Lung (tissue), 12 donors: ENCODE data around the gene RHOH. TPM values are rescaled to one million over a fixed set of nuclear protein-coding genes. Genes with fewer than 3 reads are reported as not detected.

Experiments
- ATAC-seq: fragments of 200-7000 bp; cut with Tn5 transposase; one replicate; pipeline ENCODE4 v1.9.1; 2020; ENCODE audit warnings: moderate number of reproducible peaks; ENCODE audit not compliant: insufficient read depth, low FRiP score
- DNase-seq, 3 donors: peaks; one replicate each; pipeline ENCODE4 v3.0.0-alpha.2; 2013 to 2017
- H3K27ac ChIP-seq, 2 donors: one replicate each; pipeline ENCODE4 v1.5.1; 2013; ENCODE audit warnings: mild to moderate bottlenecking in 2 of 2, moderate library complexity in 2 of 2, control low read depth in 1 of 2, inconsistent platforms in 1 of 2, low read depth in 1 of 2, low read length in 1 of 2
- H3K27me3 ChIP-seq, 3 donors: one replicate each; pipeline ENCODE4 v1.5.1; 2013; ENCODE audit warnings: low read length in 2 of 3; ENCODE audit not compliant: control insufficient read depth in 3 of 3, insufficient read depth in 3 of 3
- H3K36me3 ChIP-seq, 4 donors: one replicate each; pipeline ENCODE4 v1.5.1; 2013; ENCODE audit warnings: low read length in 4 of 4, mild to moderate bottlenecking in 1 of 4, moderate library complexity in 1 of 4; ENCODE audit not compliant: control insufficient read depth in 4 of 4, insufficient read depth in 4 of 4
- H3K4me1 ChIP-seq, 5 donors: one replicate each; pipeline ENCODE4 v1.5.1; 2013; ENCODE audit warnings: low read length in 5 of 5, mild to moderate bottlenecking in 2 of 5, moderate library complexity in 1 of 5; ENCODE audit not compliant: control insufficient read depth in 5 of 5, insufficient read depth in 5 of 5
- H3K4me3 ChIP-seq: one replicate; pipeline ENCODE4 v1.5.1; 2013; ENCODE audit warnings: mild to moderate bottlenecking, control low read depth, moderate library complexity
- H3K9ac ChIP-seq, 2 donors: one replicate each; pipeline ENCODE4 v1.5.1; 2013; ENCODE audit warnings: low read length in 2 of 2, control low read depth in 1 of 2; ENCODE audit not compliant: insufficient read depth in 1 of 2
- H3K9me3 ChIP-seq, 4 donors: one replicate each; pipeline ENCODE4 v1.5.1; 2013; ENCODE audit warnings: low read length in 3 of 4, mild to moderate bottlenecking in 1 of 4, moderate library complexity in 1 of 4; ENCODE audit not compliant: control insufficient read depth in 4 of 4, insufficient read depth in 3 of 4
- CTCF ChIP-seq: IDR thresholded peaks from 2 replicates; pipeline ENCODE4 v1.5.1; 2012; ENCODE audit warnings: mild to moderate bottlenecking; ENCODE audit errors: control extremely low read depth, extremely low read depth
- WGBS, 2 donors: extraction: QIAGEN DNeasy Blood & Tissue Kit; methylation state at CpG; one replicate each; pipeline ENCODE4 v1.1.7; 2013; 5-methylcytosine and 5-hydroxymethylcytosine counted together
- polyA plus RNA-seq, 2 donors: library from polyadenylated mRNA; stranded (reverse); fragments of 200-250 nt; gene quantifications; one replicate each; pipeline ENCODE4 v1.2.1, GENCODE V29; 2013
- total RNA-seq, 2 donors: library from RNA; depleted of rRNA in 1 of 2; stranded (reverse); fragments of >200 nt in 1 of 2; gene quantifications; one replicate each; pipeline ENCODE4 v1.2.1, GENCODE V29; 2014 to 2021
- donor health status: control.
- donor health status: control.
- donor health status: Bipolar disorder and iron deficiency.
- donor health status: healthy.
- donor health status: DM: yes; HTN: yes; CAD: no.

RHOH gene
- total and polyA plus RNA-seq, 4 donors, result 1.2 to 35.8 (median 10.6) TPM

GRCh38 chr4:40211224-40212185, 14.7 kb downstream of the RHOH start:
- Histone ChIP-seq H3K9me3 (peaks cover 0 to 1% (median 0%) of the 10 kb centered on the region in 4 donors), H3K4me1 (peaks cover 0 to 1% (median 0%) of the 10 kb centered on the region in 5 donors), H3K27ac (no peak overlapping the region), H3K27me3 (no peaks in the 10 kb centered on the region), H3K9ac (no peak overlapping the region), H3K4me3 (no peak overlapping the region), H3K36me3 (no peaks in the 10 kb centered on the region)
- WGBS, 2 donors, result 78 to 90% methylated on average over 13 of the region's 13 CpGs
- ATAC-seq (no peak), DNase-seq (no peak)
- no peak for TF ChIP-seq CTCF

- H3K9me3 ChIP-seq, result peaks cover 0 to 1% (median 0%) of the 10 kb centered on the region in 4 donors
- TF ChIP-seq CTCF, result no peak
Measured at GRCh38 chr4:40212674-40213527, 16.1 kb downstream of the RHOH start.

GRCh38 chr4:40214038-40214437, 17.2 kb downstream of the RHOH start:
- Histone ChIP-seq H3K9me3 (peaks cover 0 to 1% (median 0%) of the 10 kb centered on the region in 4 donors), H3K4me3 (no peak overlapping the region), H3K9ac (no peak overlapping the region), H3K4me1 (peaks cover 0 to 1% (median 0%) of the 10 kb centered on the region in 5 donors), H3K27me3 (no peaks in the 10 kb centered on the region), H3K27ac (no peak overlapping the region), H3K36me3 (no peaks in the 10 kb centered on the region)
- ATAC-seq, result no peak
- 88 to 91% methylated on average over 7 of the region's 7 CpGs for WGBS, 2 donors
- TF ChIP-seq CTCF, result no peak
- no peak for DNase-seq

More at GRCh38 chr4:40212674-40213527, 16.1 kb downstream of the RHOH start:
- Histone ChIP-seq H3K4me3 (no peak overlapping the region), H3K27ac (no peak overlapping the region), H3K36me3 (no peaks in the 10 kb centered on the region), H3K9ac (no peak overlapping the region), H3K4me1 (peaks cover 0 to 1% (median 0%) of the 10 kb centered on the region in 5 donors), H3K27me3 (no peaks in the 10 kb centered on the region)
- 61 to 64% methylated on average over 6 of the region's 6 CpGs for WGBS, 2 donors
- DNase-seq, result no peak
- ATAC-seq, result no peak
